Liver (tissue), 9 donors: ENCODE results near the gene LMX1B. TPM values are rescaled to one million over a fixed set of nuclear protein-coding genes. Genes with fewer than 3 reads are reported as not detected.

Experiments
- DNase-seq: peaks from one replicate; pipeline ENCODE4 v3.0.0-alpha.2; 2017; ENCODE audit warnings: low spot score
- H3K27ac ChIP-seq, 2 donors: one replicate each; pipeline ENCODE4 v1.7.0; 2013; ENCODE audit warnings: inconsistent platforms in 2 of 2, low read length in 2 of 2, control low read depth in 1 of 2, low read depth in 1 of 2, mild to moderate bottlenecking in 1 of 2
- H3K27me3 ChIP-seq, 4 donors: one replicate each; pipeline versions ENCODE4 v1.6.1 to v1.7.0; 2013; ENCODE audit warnings: low read length in 3 of 4, inconsistent platforms in 1 of 4, mild to moderate bottlenecking in 1 of 4, moderate library complexity in 1 of 4; ENCODE audit not compliant: control insufficient read depth in 4 of 4, insufficient read depth in 4 of 4
- H3K36me3 ChIP-seq, 4 donors: one replicate each; pipeline versions ENCODE4 v1.6.1 to v1.7.0; 2013; ENCODE audit warnings: low read length in 3 of 4, mild to moderate bottlenecking in 3 of 4, low read depth in 1 of 4, moderate library complexity in 1 of 4; ENCODE audit not compliant: control insufficient read depth in 4 of 4, insufficient read depth in 3 of 4
- H3K4me1 ChIP-seq, 4 donors: one replicate each; pipeline versions ENCODE4 v1.6.1 to v1.7.0; 2013; ENCODE audit warnings: low read length in 3 of 4, mild to moderate bottlenecking in 3 of 4, moderate library complexity in 1 of 4; ENCODE audit not compliant: control insufficient read depth in 4 of 4, insufficient read depth in 4 of 4
- H3K4me3 ChIP-seq, 3 donors: one replicate each; pipeline versions ENCODE4 v1.6.1 to v1.7.0; 2013; ENCODE audit warnings: low read length in 3 of 3, control low read depth in 1 of 3, low read depth in 1 of 3, mild to moderate bottlenecking in 1 of 3
- H3K9ac ChIP-seq, 2 donors: one replicate each; pipeline ENCODE4 v1.7.0; 2013; ENCODE audit warnings: low read length in 2 of 2, mild to moderate bottlenecking in 2 of 2, moderate library complexity in 2 of 2, control low read depth in 1 of 2, low read depth in 1 of 2
- H3K9me3 ChIP-seq, 4 donors: one replicate each; pipeline versions ENCODE4 v1.6.1 to v1.7.0; 2013; ENCODE audit warnings: low read length in 3 of 4; ENCODE audit not compliant: control insufficient read depth in 4 of 4
- ATF3 ChIP-seq: IDR thresholded peaks from 2 replicates; pipeline ENCODE4 v1.6.1; 2016; ENCODE audit warnings: antibody characterized with exemption
- CTCF ChIP-seq: fragments of 150-350 bp; IDR thresholded peaks from 2 replicates; pipeline ENCODE4 v1.5.1; 2017; ENCODE audit warnings: improper control_type of control experiment, low read depth, low read length; ENCODE audit not compliant: missing input control
- EGR1 ChIP-seq, 2 donors: IDR thresholded peaks; 2 replicates each; pipeline ENCODE4 v1.6.1; 2016 to 2018; ENCODE audit warnings: antibody characterized with exemption in 2 of 2, low read depth in 2 of 2
- FOXA1 ChIP-seq: IDR thresholded peaks from 2 replicates; pipeline ENCODE4 v1.6.1; 2016; ENCODE audit warnings: antibody characterized with exemption
- FOXA2 ChIP-seq: IDR thresholded peaks from 2 replicates; pipeline ENCODE4 v1.6.1; 2016; ENCODE audit warnings: antibody characterized with exemption
- GABPA ChIP-seq, 2 donors: IDR thresholded peaks in 1 of 2; conservative IDR thresholded peaks in 1 of 2; 2 replicates each; pipeline ENCODE4 v1.6.1; 2016; ENCODE audit warnings: antibody characterized with exemption in 2 of 2, mild to moderate bottlenecking in 1 of 2, moderate library complexity in 1 of 2
- HNF4A ChIP-seq, 2 donors: conservative IDR thresholded peaks; 2 replicates each; pipeline ENCODE4 v1.6.1; 2016; ENCODE audit warnings: antibody characterized with exemption in 2 of 2, mild to moderate bottlenecking in 2 of 2
- HNF4G ChIP-seq: IDR thresholded peaks from 2 replicates; pipeline ENCODE4 v1.6.1; 2016; ENCODE audit warnings: antibody characterized with exemption
- JUND ChIP-seq, 2 donors: IDR thresholded peaks; 2 replicates each; pipeline ENCODE4 v1.6.1; 2016; ENCODE audit warnings: antibody characterized with exemption in 2 of 2
- MAX ChIP-seq: IDR thresholded peaks from 2 replicates; pipeline ENCODE4 v1.6.1; 2016; ENCODE audit warnings: antibody characterized with exemption
- NR2F2 ChIP-seq: IDR thresholded peaks from 2 replicates; pipeline ENCODE4 v1.6.1; 2016; ENCODE audit warnings: antibody characterized with exemption
- RAD21 ChIP-seq, 2 donors: IDR thresholded peaks; 2 replicates each; pipeline ENCODE4 v1.6.1; 2016; ENCODE audit warnings: antibody characterized with exemption in 2 of 2, mild to moderate bottlenecking in 2 of 2
- REST ChIP-seq: IDR thresholded peaks from 2 replicates; pipeline ENCODE4 v1.6.1; 2016; ENCODE audit warnings: antibody characterized with exemption, mild to moderate bottlenecking
- RXRA ChIP-seq, 2 donors: IDR thresholded peaks; 2 replicates each; pipeline ENCODE4 v1.6.1; 2017 to 2018; ENCODE audit warnings: antibody characterized with exemption in 2 of 2, mild to moderate bottlenecking in 1 of 2
- SP1 ChIP-seq: IDR thresholded peaks from 2 replicates; pipeline ENCODE4 v1.6.1; 2018; ENCODE audit warnings: antibody characterized with exemption, mild to moderate bottlenecking
- TAF1 ChIP-seq: conservative IDR thresholded peaks from 2 replicates; pipeline ENCODE4 v1.6.1; 2016; ENCODE audit warnings: antibody characterized with exemption, mild to moderate bottlenecking
- ZBTB33 ChIP-seq: IDR thresholded peaks from 2 replicates; pipeline ENCODE4 v1.6.1; 2016; ENCODE audit warnings: antibody characterized with exemption
- WGBS: extraction: QIAGEN DNeasy Blood & Tissue Kit; methylation state at CpG from one replicate; pipeline ENCODE4 v1.1.7; 2013; 5-methylcytosine and 5-hydroxymethylcytosine counted together
- polyA plus RNA-seq, 2 donors: library from polyadenylated mRNA; stranded (reverse) in 1 of 2; unstranded in 1 of 2; fragments of 200-250 nt in 1 of 2; fragments of >200 nt in 1 of 2; fragmentation: Nextera tagmentation in 1 of 2; extraction: Ambion mirVana in 1 of 2; gene quantifications; one replicate each; pipeline versions ENCODE4 v1.2.1 to v1.2.3, GENCODE V29; 2013 to 2015
- total RNA-seq, 2 donors: library from RNA; depleted of rRNA; stranded (reverse); fragments of >200 nt; gene quantifications; one replicate each; pipeline ENCODE4 v1.2.3, GENCODE V29; 2014
- donor health status: healthy.
- donor health status: healthy.
- donor health status: healthy.
- donor health status: healthy.
- donor health status: healthy.

Gene LMX1B
- total and polyA plus RNA-seq, 4 donors: not detected

- Histone ChIP-seq H3K36me3 (no peaks in the 10 kb centered on the region), H3K27me3 (peaks cover 4 to 23% (median 7%) of the 10 kb centered on the region in 4 donors), H3K27ac (no peak overlapping the region), H3K9ac (no peak overlapping the region), H3K4me3 (no peak overlapping the region), H3K9me3 (no peaks in the 10 kb centered on the region), H3K4me1 (no peaks in the 10 kb centered on the region)
- WGBS: 31% methylated on average over 11 of the region's 11 CpGs
- DNase-seq: no peak
- no peak for TF ChIP-seq EGR1 (IDR thresholded peaks at IDR 0.05; ENCODE audit: low read depth in 2 of 2)
- no peak for TF ChIP-seq MAX
- no peak for TF ChIP-seq RAD21 (IDR thresholded peaks at IDR 0.05)
- no peak for TF ChIP-seq REST
- TF ChIP-seq ATF3: no peak
- TF ChIP-seq CTCF: no peak
- no peak for TF ChIP-seq RXRA (IDR thresholded peaks at IDR 0.05)
- TF ChIP-seq JUND (IDR thresholded peaks at IDR 0.05): no peak
- no peak for TF ChIP-seq HNF4A (conservative IDR thresholded peaks at IDR 0.05)
- no peak for TF ChIP-seq HNF4G
- TF ChIP-seq GABPA (IDR thresholded peaks at IDR 0.05 in 1 of 2, conservative IDR thresholded peaks at IDR 0.05 in 1 of 2): no peak
- TF ChIP-seq FOXA1: no peak
- TF ChIP-seq TAF1: no peak
- TF ChIP-seq FOXA2: no peak
- TF ChIP-seq NR2F2: no peak
- no peak for TF ChIP-seq SP1
- TF ChIP-seq ZBTB33: no peak
These were observed 60.8 kb downstream of the LMX1B start for GRCh38 chr9:126674365-126675146.
